HG02759 (cell line): ENCODE results near the gene PLEKHA7.

Source experiments
- ATAC-seq: cut with Tn5 transposase; IDR thresholded peaks from one replicate; pipeline ENCODE4 v1.9.1; 2021; ENCODE audit warnings: mild to moderate bottlenecking, moderate library complexity; ENCODE audit not compliant: unreplicated experiment

Gene PLEKHA7

GRCh38 chr11:16791191-16791961 lies 222.8 kb downstream of the PLEKHA7 start:
- ATAC-seq: no peak

- ATAC-seq: no peak
Measured at GRCh38 chr11:16790486-16791190, 223.6 kb downstream of the PLEKHA7 start.

GRCh38 chr11:16789560-16790485 lies 224.4 kb downstream of the PLEKHA7 start:
- no peak for ATAC-seq

GRCh38 chr11:16789063-16789420 lies 225.2 kb downstream of the PLEKHA7 start:
- ATAC-seq: no peak

- ATAC-seq: peak; percentile 65
Measured at GRCh38 chr11:16788141-16789062, 225.8 kb downstream of the PLEKHA7 start.

- no peak for ATAC-seq
Measured at GRCh38 chr11:16787035-16787742, 227.0 kb downstream of the PLEKHA7 start.

- no peak for ATAC-seq
Measured at GRCh38 chr11:16786131-16786530, 228.1 kb downstream of the PLEKHA7 start.

- peak; percentile 80 for ATAC-seq
Measured at GRCh38 chr11:16785520-16786128, 228.6 kb downstream of the PLEKHA7 start.

- no peak for ATAC-seq
Measured at GRCh38 chr11:16784666-16785065, 229.5 kb downstream of the PLEKHA7 start.

GRCh38 chr11:16784097-16784496 lies 230.1 kb downstream of the PLEKHA7 start:
- no peak for ATAC-seq

GRCh38 chr11:16783321-16783801 lies 230.9 kb downstream of the PLEKHA7 start:
- no peak for ATAC-seq

- ATAC-seq: no peak
Measured at GRCh38 chr11:16781936-16782919, 232.0 kb downstream of the PLEKHA7 start.

- ATAC-seq: no peak
Measured at GRCh38 chr11:16780698-16781550, 233.3 kb downstream of the PLEKHA7 start.

- no peak for ATAC-seq
Measured at GRCh38 chr11:16780146-16780545, 234.1 kb downstream of the PLEKHA7 start.

GRCh38 chr11:16779436-16779835 lies 234.8 kb downstream of the PLEKHA7 start:
- ATAC-seq: no peak

GRCh38 chr11:16778876-16779275 lies 235.3 kb downstream of the PLEKHA7 start:
- no peak for ATAC-seq

- no peak for ATAC-seq
Measured at GRCh38 chr11:16778286-16778685, 235.9 kb downstream of the PLEKHA7 start.
